GM12874 (cell line): ENCODE data around the gene PRDM16.

Experiments used
- TF ChIP-seq, protein P1 (sequence below): IDR thresholded peaks from 2 replicates; pipeline ENCODE4 v1.5.1; 2011; ENCODE audit warnings: low read depth, mild to moderate bottlenecking, control low read depth, low read length, moderate library complexity; ENCODE audit not compliant: insufficient read depth

PRDM16 gene

DNA sequence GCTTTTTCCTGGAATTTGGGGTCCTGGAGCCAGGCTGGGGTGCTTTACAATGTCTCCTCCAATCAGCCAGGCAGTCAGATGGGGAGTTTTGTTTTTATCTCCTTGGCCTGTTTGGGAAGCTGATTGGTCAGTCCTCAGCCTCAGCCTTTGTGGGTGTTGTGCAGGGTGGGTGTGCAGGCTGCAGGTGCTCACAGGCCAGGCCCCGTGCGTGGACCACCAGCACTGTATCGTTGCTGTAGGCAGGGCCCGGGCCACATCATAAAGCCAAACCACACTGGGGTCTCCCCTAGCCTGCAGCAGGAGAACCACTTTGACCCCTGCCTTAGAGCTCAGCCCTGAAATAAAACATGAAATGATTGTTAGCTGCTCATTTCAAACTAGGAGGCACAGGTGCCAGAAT, 8.6 kb downstream of the PRDM16 start:
- TF ChIP-seq, protein P1, sequence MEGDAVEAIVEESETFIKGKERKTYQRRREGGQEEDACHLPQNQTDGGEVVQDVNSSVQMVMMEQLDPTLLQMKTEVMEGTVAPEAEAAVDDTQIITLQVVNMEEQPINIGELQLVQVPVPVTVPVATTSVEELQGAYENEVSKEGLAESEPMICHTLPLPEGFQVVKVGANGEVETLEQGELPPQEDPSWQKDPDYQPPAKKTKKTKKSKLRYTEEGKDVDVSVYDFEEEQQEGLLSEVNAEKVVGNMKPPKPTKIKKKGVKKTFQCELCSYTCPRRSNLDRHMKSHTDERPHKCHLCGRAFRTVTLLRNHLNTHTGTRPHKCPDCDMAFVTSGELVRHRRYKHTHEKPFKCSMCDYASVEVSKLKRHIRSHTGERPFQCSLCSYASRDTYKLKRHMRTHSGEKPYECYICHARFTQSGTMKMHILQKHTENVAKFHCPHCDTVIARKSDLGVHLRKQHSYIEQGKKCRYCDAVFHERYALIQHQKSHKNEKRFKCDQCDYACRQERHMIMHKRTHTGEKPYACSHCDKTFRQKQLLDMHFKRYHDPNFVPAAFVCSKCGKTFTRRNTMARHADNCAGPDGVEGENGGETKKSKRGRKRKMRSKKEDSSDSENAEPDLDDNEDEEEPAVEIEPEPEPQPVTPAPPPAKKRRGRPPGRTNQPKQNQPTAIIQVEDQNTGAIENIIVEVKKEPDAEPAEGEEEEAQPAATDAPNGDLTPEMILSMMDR: no peak

DNA sequence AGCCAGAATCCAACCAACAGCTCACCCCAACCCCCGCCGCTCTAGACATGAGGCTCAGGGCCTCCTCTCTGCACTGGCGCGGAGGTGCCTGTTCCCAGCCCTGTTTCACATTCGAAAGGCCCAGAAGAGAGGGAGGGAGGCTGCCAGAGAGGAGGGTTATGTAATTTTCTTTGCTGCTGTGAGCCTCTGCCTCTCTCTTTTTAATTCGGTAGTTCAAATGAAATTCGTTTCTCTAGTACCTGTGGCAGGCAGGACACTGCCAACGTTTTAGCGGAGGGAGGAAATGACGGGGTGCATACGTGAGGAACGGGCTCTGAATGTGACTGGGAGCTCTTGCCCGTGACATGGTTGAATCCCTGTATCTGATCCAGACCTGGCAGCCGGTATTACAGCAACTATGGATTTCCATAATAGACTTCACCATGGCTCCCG, 9.4 kb downstream of the PRDM16 start:
- TF ChIP-seq, protein P1: no peak

DNA sequence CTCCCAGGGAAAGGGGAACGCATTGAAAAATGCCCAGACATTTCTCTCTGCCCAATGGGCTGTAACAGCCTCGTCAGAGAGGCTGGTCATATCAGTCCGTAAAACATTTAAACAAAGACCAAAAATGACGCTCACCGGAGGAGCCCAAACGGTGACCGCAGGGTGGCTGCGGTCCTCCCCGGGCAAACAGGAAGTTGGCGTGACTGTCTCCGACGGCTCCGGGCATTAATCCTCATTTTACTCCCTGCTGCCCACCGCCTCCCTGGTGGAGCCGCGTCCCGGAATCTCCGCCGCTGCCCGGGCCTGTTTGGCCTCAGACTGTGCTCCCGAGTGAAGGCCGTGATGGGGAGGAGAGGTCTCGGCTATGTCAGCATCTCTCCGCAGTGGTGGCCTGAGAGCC, 9.9 kb downstream of the PRDM16 start:
- TF ChIP-seq, protein P1: no peak

DNA sequence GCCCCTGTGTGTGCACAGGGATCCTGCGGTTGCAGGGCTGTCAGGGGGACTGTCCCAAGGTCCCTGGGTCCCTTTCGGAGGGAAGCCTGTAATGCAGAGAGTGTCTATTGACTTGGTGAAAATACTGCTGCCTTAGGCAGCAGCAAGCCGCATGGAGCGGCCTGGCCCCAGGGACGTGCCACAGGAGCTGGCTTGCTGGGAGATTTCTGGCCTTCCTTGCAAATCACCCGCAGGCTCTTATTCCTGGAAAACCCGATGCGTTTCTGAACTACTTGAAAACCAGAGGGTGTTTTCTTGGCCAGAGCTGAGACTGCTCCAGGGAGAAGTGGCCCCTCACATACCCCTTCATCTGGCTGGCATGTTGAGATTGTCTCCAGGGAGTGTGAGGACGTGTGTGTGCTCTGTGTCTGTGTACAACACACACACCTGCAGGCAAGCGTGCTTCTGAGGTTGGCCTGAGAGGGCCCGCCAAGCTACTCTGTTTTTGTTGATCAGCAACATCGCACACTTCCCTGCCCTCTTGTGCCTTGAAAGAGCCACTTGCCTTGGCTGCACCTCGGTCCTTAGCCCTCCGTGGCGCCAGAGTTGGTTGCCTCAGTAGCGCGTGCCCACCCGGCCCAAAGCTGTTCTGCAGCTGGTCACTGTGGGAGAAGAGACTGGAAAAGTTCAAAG, 10.5 kb downstream of the PRDM16 start:
- TF ChIP-seq, protein P1: no peak

DNA sequence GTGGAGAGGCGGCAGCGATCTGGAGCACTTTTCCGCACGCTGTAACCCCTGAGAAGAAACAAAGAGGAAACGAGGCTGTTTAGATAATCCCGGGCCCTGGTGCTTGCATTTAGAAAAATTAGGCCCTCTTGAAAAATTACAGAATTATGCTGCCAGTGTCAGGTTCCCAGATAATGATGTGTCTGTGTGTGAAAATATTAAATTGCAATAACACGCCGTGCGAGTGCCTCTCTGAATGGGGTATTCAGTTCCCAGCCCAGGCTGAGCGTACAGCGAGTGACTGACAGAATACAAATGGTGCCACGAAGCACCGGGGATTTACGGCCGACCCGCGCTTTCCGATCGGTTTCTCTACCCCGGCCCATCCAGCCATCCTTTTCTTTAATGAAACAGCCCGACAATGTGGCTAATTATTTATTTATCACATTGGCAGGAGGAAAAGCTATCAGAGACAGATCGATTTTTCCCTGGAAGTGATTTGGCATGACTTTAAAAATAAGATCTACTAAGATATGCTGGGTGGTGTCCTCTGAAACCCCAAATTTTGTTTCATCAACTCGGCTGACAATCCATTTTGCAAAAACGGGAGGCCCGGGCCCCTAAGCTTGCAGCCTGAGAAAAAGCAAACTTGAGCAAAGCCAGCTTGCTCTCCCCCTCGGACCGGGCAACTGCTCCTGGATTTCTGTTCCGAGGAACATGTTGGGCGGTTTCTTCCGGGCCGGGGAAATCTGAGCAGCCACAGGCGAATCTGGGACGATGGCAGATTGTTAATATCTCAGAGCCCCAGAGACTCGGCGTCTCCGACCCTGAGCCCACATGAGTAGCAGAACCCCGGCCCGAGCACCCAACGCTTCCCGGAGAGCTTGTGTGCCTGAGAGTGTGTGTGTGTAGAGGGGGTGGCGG, 11.3 kb downstream of the PRDM16 start:
- TF ChIP-seq, protein P1: no peak

DNA sequence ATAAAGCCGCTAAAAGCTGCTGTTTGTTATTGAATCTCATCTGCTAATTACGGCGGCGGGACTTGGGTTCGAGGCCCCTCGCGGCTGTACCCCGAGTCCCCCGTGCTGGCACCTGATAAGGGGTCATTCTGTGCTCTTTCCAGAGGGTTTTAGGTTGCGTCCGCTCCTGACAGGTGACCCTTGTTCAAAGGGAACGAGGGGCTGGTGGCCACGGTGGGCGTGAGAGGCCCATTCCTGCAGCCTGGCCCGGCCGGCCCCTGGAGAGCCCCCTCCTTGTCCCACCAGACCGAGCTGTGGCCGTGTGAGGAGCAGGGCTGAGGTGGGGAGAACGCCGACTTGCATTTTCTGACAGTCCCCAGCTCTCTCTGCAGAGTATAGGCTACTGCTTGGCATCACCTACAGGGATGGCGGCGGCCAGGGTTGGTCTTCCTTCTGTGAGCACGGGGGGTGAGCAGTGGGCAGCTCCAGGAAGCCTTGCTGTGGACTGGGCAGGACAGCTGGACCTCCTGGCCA, 12.2 kb downstream of the PRDM16 start:
- TF ChIP-seq, protein P1: no peak

DNA sequence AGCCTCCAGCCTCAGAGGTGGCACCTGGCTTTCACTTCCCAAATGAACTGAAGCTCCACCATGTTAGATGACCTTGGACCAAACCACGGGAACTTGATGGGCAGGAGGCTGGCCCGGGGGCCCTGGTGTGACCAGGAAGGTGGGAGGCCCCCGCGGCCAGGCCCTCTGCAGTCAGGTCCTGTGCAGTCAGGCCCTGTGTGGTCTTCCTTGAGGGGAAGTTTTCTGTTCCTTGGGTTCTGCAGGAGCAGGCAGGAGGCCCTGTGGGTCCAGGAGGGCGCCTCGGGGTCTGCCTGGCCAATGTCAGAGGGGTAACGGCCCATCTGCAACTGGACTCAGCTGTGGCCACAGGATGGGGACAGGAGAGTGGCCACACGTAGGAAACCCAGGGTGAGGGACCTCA, 13.0 kb downstream of the PRDM16 start:
- TF ChIP-seq, protein P1: no peak
